Osteoblast (primary cell): Measurements from ENCODE around the gene ERAP2. TPM values are rescaled to one million over a fixed set of nuclear protein-coding genes. Genes with fewer than 3 reads are reported as not detected.

Experiments
- DNase-seq: peaks from one replicate; pipeline ENCODE4 v3.0.0; 2011; ENCODE audit warnings: low spot score, mixed read lengths; ENCODE audit not compliant: insufficient read length; ENCODE audit errors: missing footprints
- H2AFZ ChIP-seq: 2 replicates; pipeline ENCODE4 v1.6.0; 2011; ENCODE audit warnings: mild to moderate bottlenecking, low read length
- H3K27ac ChIP-seq: 2 replicates; pipeline ENCODE4 v1.5.1; 2011; ENCODE audit warnings: mild to moderate bottlenecking, low read depth, low read length, moderate library complexity
- H3K27me3 ChIP-seq: 2 replicates; pipeline ENCODE4 v1.6.0; 2012; ENCODE audit warnings: mild to moderate bottlenecking, control low read depth, inconsistent platforms, low read length, moderate library complexity; ENCODE audit not compliant: insufficient read depth
- H3K36me3 ChIP-seq: 2 replicates; pipeline ENCODE4 v1.5.1; 2011; ENCODE audit warnings: mild to moderate bottlenecking, low read length, control low read depth, moderate library complexity; ENCODE audit not compliant: insufficient read depth
- H3K4me1 ChIP-seq: 2 replicates; pipeline ENCODE4 v1.5.1; 2011; ENCODE audit warnings: mild to moderate bottlenecking, low read length, control low read depth, moderate library complexity; ENCODE audit not compliant: insufficient read depth
- H3K4me2 ChIP-seq: 2 replicates; pipeline ENCODE4 v1.6.0; 2011; ENCODE audit warnings: mild to moderate bottlenecking, low read length; ENCODE audit not compliant: insufficient read depth
- H3K4me3 ChIP-seq: fragments of 200-600 bp; sonication (generic); 3 replicates; pipeline ENCODE4 v1.5.1; 2012; ENCODE audit warnings: mild to moderate bottlenecking, low read length, inconsistent platforms; ENCODE audit not compliant: insufficient read depth
- H3K79me2 ChIP-seq: 2 replicates; pipeline ENCODE4 v1.6.0; 2012; ENCODE audit warnings: mild to moderate bottlenecking, low read length, control low read depth, inconsistent platforms; ENCODE audit not compliant: insufficient read depth
- H3K9me3 ChIP-seq: 2 replicates; pipeline ENCODE4 v1.5.1; 2011; ENCODE audit warnings: low read depth, low read length, control low read depth
- H4K20me1 ChIP-seq: 2 replicates; pipeline ENCODE4 v1.6.0; 2012; ENCODE audit warnings: mild to moderate bottlenecking, low read length, control low read depth; ENCODE audit not compliant: insufficient read depth
- total RNA-seq: library from RNA; depleted of rRNA; stranded (reverse); fragments of >200 nt; gene quantifications from 2 replicates; pipeline ENCODE4 v1.2.3, GENCODE V29; 2012
- TF ChIP-seq, protein P1 (sequence below): IDR thresholded peaks from 2 replicates; pipeline ENCODE4 v1.5.1; 2011; ENCODE audit warnings: mild to moderate bottlenecking, low read depth, low read length, moderate library complexity; ENCODE audit errors: extremely low read depth

ERAP2 gene
- total RNA-seq, 1 donor: 84.7 TPM

DNA sequence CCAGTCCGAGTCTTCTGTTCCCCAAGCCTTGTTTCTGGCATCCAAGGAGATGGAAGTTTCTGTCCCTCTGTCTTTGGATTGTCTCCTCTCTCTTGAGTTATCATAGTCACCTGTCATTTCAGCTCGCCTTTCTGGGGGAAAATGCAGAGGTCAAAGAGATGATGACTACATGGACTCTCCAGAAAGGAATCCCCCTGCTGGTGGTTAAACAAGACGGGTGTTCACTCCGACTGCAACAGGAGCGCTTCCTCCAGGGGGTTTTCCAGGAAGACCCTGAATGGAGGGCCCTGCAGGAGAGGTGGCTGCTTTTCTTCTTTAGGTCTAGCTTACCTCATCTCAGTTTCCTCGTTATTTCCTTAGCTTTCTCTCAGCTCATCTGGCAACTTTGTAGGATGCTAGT, 25.1 kb downstream of the ERAP2 start:
- H3K4me2 ChIP-seq: no peak overlapping the region
- DNase-seq: no peak
- no peak overlapping the region for H3K27ac ChIP-seq
- no peak overlapping the region for H2AFZ ChIP-seq
- TF ChIP-seq, protein P1, sequence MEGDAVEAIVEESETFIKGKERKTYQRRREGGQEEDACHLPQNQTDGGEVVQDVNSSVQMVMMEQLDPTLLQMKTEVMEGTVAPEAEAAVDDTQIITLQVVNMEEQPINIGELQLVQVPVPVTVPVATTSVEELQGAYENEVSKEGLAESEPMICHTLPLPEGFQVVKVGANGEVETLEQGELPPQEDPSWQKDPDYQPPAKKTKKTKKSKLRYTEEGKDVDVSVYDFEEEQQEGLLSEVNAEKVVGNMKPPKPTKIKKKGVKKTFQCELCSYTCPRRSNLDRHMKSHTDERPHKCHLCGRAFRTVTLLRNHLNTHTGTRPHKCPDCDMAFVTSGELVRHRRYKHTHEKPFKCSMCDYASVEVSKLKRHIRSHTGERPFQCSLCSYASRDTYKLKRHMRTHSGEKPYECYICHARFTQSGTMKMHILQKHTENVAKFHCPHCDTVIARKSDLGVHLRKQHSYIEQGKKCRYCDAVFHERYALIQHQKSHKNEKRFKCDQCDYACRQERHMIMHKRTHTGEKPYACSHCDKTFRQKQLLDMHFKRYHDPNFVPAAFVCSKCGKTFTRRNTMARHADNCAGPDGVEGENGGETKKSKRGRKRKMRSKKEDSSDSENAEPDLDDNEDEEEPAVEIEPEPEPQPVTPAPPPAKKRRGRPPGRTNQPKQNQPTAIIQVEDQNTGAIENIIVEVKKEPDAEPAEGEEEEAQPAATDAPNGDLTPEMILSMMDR: peak; percentile 9
- H3K27me3 ChIP-seq: no peaks in the 10 kb centered on the region
- H3K9me3 ChIP-seq: no peaks in the 10 kb centered on the region
- peaks cover 4% of the 10 kb centered on the region for H3K36me3 ChIP-seq
- H3K4me1 ChIP-seq: no peaks in the 10 kb centered on the region
- no peaks in the 10 kb centered on the region for H4K20me1 ChIP-seq
- no peak overlapping the region for H3K4me3 ChIP-seq
- no peaks in the 10 kb centered on the region for H3K79me2 ChIP-seq

GRCh38 chr5:96901841-96902240, 25.5 kb downstream of the ERAP2 start:
- H3K4me3 ChIP-seq: no peak overlapping the region
- no peaks in the 10 kb centered on the region for H3K27me3 ChIP-seq
- H3K27ac ChIP-seq: no peak overlapping the region
- TF ChIP-seq, protein P1: no peak
- H4K20me1 ChIP-seq: no peaks in the 10 kb centered on the region
- H3K4me2 ChIP-seq: no peak overlapping the region
- H2AFZ ChIP-seq: no peak overlapping the region
- H3K79me2 ChIP-seq: no peaks in the 10 kb centered on the region
- DNase-seq: no peak
- H3K36me3 ChIP-seq: peaks cover 4% of the 10 kb centered on the region
- H3K4me1 ChIP-seq: no peaks in the 10 kb centered on the region
- no peaks in the 10 kb centered on the region for H3K9me3 ChIP-seq

- Histone ChIP-seq H3K4me3 (no peak overlapping the region), H3K27me3 (no peaks in the 10 kb centered on the region), H3K9me3 (no peaks in the 10 kb centered on the region), H3K79me2 (no peaks in the 10 kb centered on the region), H3K27ac (no peak overlapping the region), H3K4me2 (no peak overlapping the region), H2AFZ (no peak overlapping the region), H3K36me3 (peaks cover 4% of the 10 kb centered on the region), H3K4me1 (no peaks in the 10 kb centered on the region), H4K20me1 (no peaks in the 10 kb centered on the region)
- DNase-seq: no peak
- TF ChIP-seq, protein P1: no peak
These were observed 26.6 kb downstream of the ERAP2 start for GRCh38 chr5:96902876-96903275.

DNA sequence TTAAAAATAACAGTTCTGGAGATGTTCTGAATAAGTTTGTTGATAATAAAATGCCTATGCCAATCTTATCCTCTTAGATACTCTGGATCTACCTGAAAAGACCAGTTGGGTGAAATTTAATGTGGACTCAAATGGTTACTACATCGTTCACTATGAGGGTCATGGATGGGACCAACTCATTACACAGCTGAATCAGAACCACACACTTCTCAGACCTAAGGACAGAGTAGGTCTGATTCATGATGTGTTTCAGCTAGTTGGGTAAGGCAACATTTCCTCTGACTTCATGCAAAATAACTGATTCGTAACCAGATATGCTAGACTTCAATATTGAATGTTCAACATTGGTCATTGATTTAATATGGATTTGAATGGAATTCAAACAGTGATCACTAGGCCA, 27.0 kb downstream of the ERAP2 start:
- Histone ChIP-seq H4K20me1 (no peaks in the 10 kb centered on the region), H3K27ac (no peak overlapping the region), H3K9me3 (no peaks in the 10 kb centered on the region), H3K4me3 (no peak overlapping the region), H3K79me2 (no peaks in the 10 kb centered on the region), H2AFZ (no peak overlapping the region), H3K27me3 (no peaks in the 10 kb centered on the region), H3K4me1 (no peaks in the 10 kb centered on the region), H3K4me2 (no peak overlapping the region), H3K36me3 (peaks cover 4% of the 10 kb centered on the region)
- no peak for DNase-seq
- TF ChIP-seq, protein P1: no peak
